ENCODE data around the gene TRANK1. TPM values are rescaled to one million over a fixed set of nuclear protein-coding genes. Genes with fewer than 3 reads are reported as not detected.

The TRANK1 gene
- total and polyA plus RNA-seq, 2 of the 8 experiments (the other 6 are each of a cell fraction or from before 2014, with no cell fraction given) = 2.9 to 8.8 TPM

- H3K18ac ChIP-seq (ENCODE audit: extremely low read depth, low read length) = no peak overlapping the region
- peaks cover 0 to 5% (median 2%) of the 10 kb centered on the region in 4 experiments; a peak in 3 of 7 replicates for H3K4me1 ChIP-seq (replicated peaks in 1 of 4; ENCODE audit: control insufficient read depth in 3 of 4, insufficient read depth in 4 of 4, low read length in 3 of 4)
- H4K5ac ChIP-seq (ENCODE audit: insufficient read length, low read depth, low read length) = no peak overlapping the region
- no peak overlapping the region for H2BK12ac ChIP-seq (ENCODE audit: low read depth, low read length)
- H3K79me1 ChIP-seq (ENCODE audit: low read depth, low read length) = no peaks in the 10 kb centered on the region
- no peak overlapping the region for H2BK120ac ChIP-seq (replicated peaks; ENCODE audit: low read depth, low read length)
- no peak overlapping the region for H4K91ac ChIP-seq (replicated peaks; ENCODE audit: insufficient read length, low read length)
- ChIA-PET POLR2A (ENCODE audit: partially characterized antibody) (no interaction called here), CTCF (ENCODE audit: partially characterized antibody) (interaction anchor here (1.4 to 10.8 kb wide), 4 partner anchors 14 to 162 kb away, joined by 3 to 125 read pairs (median 96); no protein-coding TSS in a partner anchor)
- no peak overlapping the region for H3K27ac ChIP-seq (ENCODE audit: low read depth, low read length)
- H3K56ac ChIP-seq (replicated peaks; ENCODE audit: insufficient read length, low read depth, low read length) = no peak overlapping the region
- H4K8ac ChIP-seq (ENCODE audit: extremely low read depth, insufficient read depth, low read length) = no peak overlapping the region
- no peaks in the 10 kb centered on the region for H4K20me1 ChIP-seq (replicated peaks in 1 of 2; ENCODE audit: control insufficient read depth in 1 of 2, insufficient read depth in 2 of 2, low read length in 2 of 2)
- no peak overlapping the region for H3K9ac ChIP-seq (replicated peaks in 1 of 4; ENCODE audit: extremely low read depth in 1 of 4, low read depth in 3 of 4, low read length in 3 of 4)
- H3K23me2 ChIP-seq (ENCODE audit: low read depth, low read length) = peaks cover 2% of the 10 kb centered on the region; the same call in 1 of the 2 replicates
- H3K79me2 ChIP-seq (ENCODE audit: control insufficient read depth in 1 of 2, insufficient read depth in 2 of 2, low read length in 2 of 2) = no peaks in the 10 kb centered on the region
- H2AK5ac ChIP-seq (ENCODE audit: low read depth, low read length) = no peak overlapping the region
- TF ChIP-seq TBP (IDR thresholded peaks at IDR 0.05; ENCODE audit: low read depth, low read length) (no peak), PHF8 (conservative IDR thresholded peaks at IDR 0.05; ENCODE audit: low read depth, low read length) (no peak), SUZ12 (IDR thresholded peaks at IDR 0.05; ENCODE audit: low read length) (no peak), EGR1 (IDR thresholded peaks at IDR 0.05; ENCODE audit: borderline replicate concordance, low read depth, low read length) (no peak), CHD2 (IDR thresholded peaks at IDR 0.05; ENCODE audit: low read length) (no peak), YY1 (IDR thresholded peaks at IDR 0.05; ENCODE audit: low read depth, low read length) (no peak), ZNF274 (IDR thresholded peaks at IDR 0.05; ENCODE audit: borderline replicate concordance, extremely low read depth, low read length) (no peak), CTBP2 (IDR thresholded peaks at IDR 0.05; ENCODE audit: borderline replicate concordance, insufficient read depth, insufficient read length, low read length) (no peak), TAF7 (optimal IDR thresholded peaks at IDR 0.05; ENCODE audit: borderline replicate concordance, low read depth, low read length) (no peak), POU5F1 (IDR thresholded peaks at IDR 0.05; ENCODE audit: low read depth, low read length) (no peak), FOSL1 (IDR thresholded peaks at IDR 0.05; ENCODE audit: insufficient read depth, low read depth, low read length) (no peak), CHD1 (IDR thresholded peaks at IDR 0.05; ENCODE audit: low read depth, low read length) (no peak), EZH2 (IDR thresholded peaks at IDR 0.05; ENCODE audit: low read depth, low read length, severe bottlenecking) (no peak)
- H3K36me3 ChIP-seq (ENCODE audit: control insufficient read depth in 2 of 4, insufficient read depth in 4 of 4, low read length in 3 of 4) = no peaks in the 10 kb centered on the region
- H2BK15ac ChIP-seq (ENCODE audit: low read length) = no peak overlapping the region
- no peak overlapping the region for H2AFZ ChIP-seq (ENCODE audit: low read length)
- no peak overlapping the region for H2BK20ac ChIP-seq (ENCODE audit: low read length)
- H3K9me3 ChIP-seq (ENCODE audit: insufficient read depth in 2 of 2, low read depth in 1 of 2, low read length in 1 of 2) = no peaks in the 10 kb centered on the region
- no peak overlapping the region for H3K4ac ChIP-seq (replicated peaks; ENCODE audit: insufficient read length, low read depth, low read length)
- FAIRE-seq = no peak
- no peak overlapping the region for H2BK5ac ChIP-seq (ENCODE audit: low read depth, low read length)
- DNase-seq (ENCODE audit: low read depth in 1 of 2, low spot score in 2 of 2) = no peak
- H3K4me2 ChIP-seq (ENCODE audit: insufficient read depth in 1 of 2, low read depth in 2 of 2, low read length in 2 of 2) = no peak overlapping the region
- no peak overlapping the region for H3K23ac ChIP-seq (ENCODE audit: insufficient read length)
- no peak overlapping the region for H3K14ac ChIP-seq (ENCODE audit: insufficient read length)
- H3K27me3 ChIP-seq (replicated peaks in 1 of 4; ENCODE audit: control insufficient read depth in 3 of 4, extremely low read depth in 1 of 4, insufficient read depth in 3 of 4, low read length in 3 of 4) = no peaks in the 10 kb centered on the region
- H3K4me3 ChIP-seq (ENCODE audit: extremely low read depth in 1 of 4, insufficient read depth in 2 of 4, low read depth in 3 of 4, low read length in 4 of 4) = no peak overlapping the region
Observed at GRCh38 chr3:36796881-36797280, 148.0 kb downstream of the TRANK1 start.

Measured in H1 (cell line).